ENCODE measurements around the gene TNFAIP8.
A peak's percentile ranks its signal among the peaks of the same experiment; 100 is the strongest.

TNFAIP8 gene

GRCh38 chr5:119335261-119335677 is 20.6 kb upstream of the TNFAIP8 start:
- Mint-ChIP-seq H3K9me3 (no peaks in the 10 kb centered on the region), H3K27me3 (no peaks in the 10 kb centered on the region), H3K36me3 (peaks cover 10% of the 10 kb centered on the region), H3K27ac (peak overlapping the region; percentile 91), H3K4me3 (peak overlapping the region; percentile 88), H3K4me1 (peaks cover 73% of the 10 kb centered on the region)
- ATAC-seq (ENCODE audit: low read depth) (no peak), DNase-seq (ENCODE audit: low spot score in 2 of 2) (no peak)

GRCh38 chr5:119336262-119336661 is 19.6 kb upstream of the TNFAIP8 start:
- Mint-ChIP-seq H3K4me1 (peaks cover 69% of the 10 kb centered on the region), H3K27ac (peak overlapping the region; percentile 91), H3K9me3 (no peaks in the 10 kb centered on the region), H3K36me3 (peaks cover 8% of the 10 kb centered on the region), H3K27me3 (no peaks in the 10 kb centered on the region), H3K4me3 (peak overlapping the region; percentile 88)
- DNase-seq (ENCODE audit: low spot score in 2 of 2) (no peak), ATAC-seq (ENCODE audit: low read depth) (peak; percentile 26)

GRCh38 chr5:119336845-119337580 is 18.8 kb upstream of the TNFAIP8 start:
- H3K27ac Mint-ChIP-seq = peak overlapping the region; percentile 91
- ATAC-seq (ENCODE audit: low read depth) (peak; percentile 16), DNase-seq (ENCODE audit: low spot score in 2 of 2) (no peak)
- peaks cover 8% of the 10 kb centered on the region for H3K36me3 Mint-ChIP-seq
- H3K4me3 Mint-ChIP-seq = peak overlapping the region; percentile 69
- peaks cover 67% of the 10 kb centered on the region for H3K4me1 Mint-ChIP-seq
- no peaks in the 10 kb centered on the region for H3K27me3 Mint-ChIP-seq
- no peaks in the 10 kb centered on the region for H3K9me3 Mint-ChIP-seq

- H3K36me3 Mint-ChIP-seq = peaks cover 7% of the 10 kb centered on the region
- no peak for DNase-seq (ENCODE audit: low spot score in 2 of 2)
These were observed 17.4 kb upstream of the TNFAIP8 start for GRCh38 chr5:119338326-119338946.

GRCh38 chr5:119339344-119339743 is 16.5 kb upstream of the TNFAIP8 start:
- H3K27ac Mint-ChIP-seq = peak overlapping the region; percentile 91
- H3K9me3 Mint-ChIP-seq = no peaks in the 10 kb centered on the region
- H3K4me3 Mint-ChIP-seq = no peak overlapping the region
- H3K36me3 Mint-ChIP-seq = peaks cover 5% of the 10 kb centered on the region
- ATAC-seq (ENCODE audit: low read depth) = no peak
- H3K4me1 Mint-ChIP-seq = peaks cover 72% of the 10 kb centered on the region
- H3K27me3 Mint-ChIP-seq = no peaks in the 10 kb centered on the region
- DNase-seq (ENCODE audit: low spot score in 2 of 2) = no peak

More at GRCh38 chr5:119338326-119338946, 17.4 kb upstream of the TNFAIP8 start:
- ATAC-seq (ENCODE audit: low read depth) = no peak
- peak overlapping the region; percentile 91 for H3K27ac Mint-ChIP-seq
- no peaks in the 10 kb centered on the region for H3K27me3 Mint-ChIP-seq
- H3K9me3 Mint-ChIP-seq = no peaks in the 10 kb centered on the region
- H3K4me3 Mint-ChIP-seq = peak overlapping the region; percentile 69
- H3K4me1 Mint-ChIP-seq = peaks cover 70% of the 10 kb centered on the region

- Mint-ChIP-seq H3K4me3 (peak overlapping the region; percentile 75), H3K36me3 (peaks cover 6% of the 10 kb centered on the region), H3K4me1 (peaks cover 70% of the 10 kb centered on the region), H3K27ac (peak overlapping the region; percentile 91), H3K27me3 (no peaks in the 10 kb centered on the region), H3K9me3 (no peaks in the 10 kb centered on the region)
- DNase-seq (ENCODE audit: low spot score in 2 of 2) = no peak
- ATAC-seq (ENCODE audit: low read depth) = no peak
These were observed 15.9 kb upstream of the TNFAIP8 start for GRCh38 chr5:119339965-119340364.

- DNase-seq (ENCODE audit: low spot score in 2 of 2) (no peak), ATAC-seq (ENCODE audit: low read depth) (peak; percentile 44)
- peak overlapping the region; percentile 75 for H3K4me3 Mint-ChIP-seq
- H3K36me3 Mint-ChIP-seq = peaks cover 6% of the 10 kb centered on the region
- H3K27me3 Mint-ChIP-seq = no peaks in the 10 kb centered on the region
- H3K9me3 Mint-ChIP-seq = no peaks in the 10 kb centered on the region
- peaks cover 68% of the 10 kb centered on the region for H3K4me1 Mint-ChIP-seq
- H3K27ac Mint-ChIP-seq = peak overlapping the region; percentile 91
These were observed 15.1 kb upstream of the TNFAIP8 start for GRCh38 chr5:119340597-119341218.

- peak overlapping the region; percentile 91 for H3K27ac Mint-ChIP-seq
- peak; percentile 46 to 50 for DNase-seq (ENCODE audit: low spot score in 2 of 2)
- H3K36me3 Mint-ChIP-seq = peaks cover 16% of the 10 kb centered on the region
- no peaks in the 10 kb centered on the region for H3K27me3 Mint-ChIP-seq
- H3K9me3 Mint-ChIP-seq = no peaks in the 10 kb centered on the region
- H3K4me1 Mint-ChIP-seq = peaks cover 72% of the 10 kb centered on the region
- peak overlapping the region; percentile 75 for H3K4me3 Mint-ChIP-seq
- ATAC-seq (ENCODE audit: low read depth) = peak; percentile 71
These were observed 14.1 kb upstream of the TNFAIP8 start for GRCh38 chr5:119341452-119342349.

GRCh38 chr5:119342406-119342805 is 13.4 kb upstream of the TNFAIP8 start:
- Mint-ChIP-seq H3K9me3 (no peaks in the 10 kb centered on the region), H3K27me3 (no peaks in the 10 kb centered on the region), H3K4me1 (peaks cover 72% of the 10 kb centered on the region), H3K27ac (peak overlapping the region; percentile 91), H3K36me3 (peaks cover 16% of the 10 kb centered on the region), H3K4me3 (peak overlapping the region; percentile 75)
- no peak for DNase-seq (ENCODE audit: low spot score in 2 of 2)
- ATAC-seq (ENCODE audit: low read depth) = no peak

- DNase-seq (ENCODE audit: low spot score in 2 of 2) (no peak), ATAC-seq (ENCODE audit: low read depth) (no peak)
- peak overlapping the region; percentile 91 for H3K27ac Mint-ChIP-seq
- peaks cover 73% of the 10 kb centered on the region for H3K4me1 Mint-ChIP-seq
- peaks cover 17% of the 10 kb centered on the region for H3K36me3 Mint-ChIP-seq
- no peaks in the 10 kb centered on the region for H3K27me3 Mint-ChIP-seq
- no peaks in the 10 kb centered on the region for H3K9me3 Mint-ChIP-seq
- peak overlapping the region; percentile 75 for H3K4me3 Mint-ChIP-seq
These were observed 12.8 kb upstream of the TNFAIP8 start for GRCh38 chr5:119343052-119343451.

GRCh38 chr5:119343766-119344165 is 12.1 kb upstream of the TNFAIP8 start:
- Mint-ChIP-seq H3K36me3 (peaks cover 19% of the 10 kb centered on the region), H3K4me3 (peak overlapping the region; percentile 27), H3K9me3 (no peaks in the 10 kb centered on the region), H3K4me1 (peaks cover 70% of the 10 kb centered on the region), H3K27me3 (no peaks in the 10 kb centered on the region), H3K27ac (peak overlapping the region; percentile 91)
- ATAC-seq (ENCODE audit: low read depth) = no peak
- DNase-seq (ENCODE audit: low spot score in 2 of 2) = no peak

GRCh38 chr5:119344231-119344630 is 11.6 kb upstream of the TNFAIP8 start:
- Mint-ChIP-seq H3K27me3 (no peaks in the 10 kb centered on the region), H3K9me3 (no peaks in the 10 kb centered on the region), H3K36me3 (peaks cover 22% of the 10 kb centered on the region), H3K4me1 (peaks cover 73% of the 10 kb centered on the region), H3K27ac (peak overlapping the region; percentile 91), H3K4me3 (no peak overlapping the region)
- DNase-seq (ENCODE audit: low spot score in 2 of 2) (no peak), ATAC-seq (ENCODE audit: low read depth) (no peak)

- H3K4me1 Mint-ChIP-seq = peaks cover 73% of the 10 kb centered on the region
- H3K9me3 Mint-ChIP-seq = no peaks in the 10 kb centered on the region
- peak overlapping the region; percentile 69 for H3K27ac Mint-ChIP-seq
- no peaks in the 10 kb centered on the region for H3K27me3 Mint-ChIP-seq
- DNase-seq (ENCODE audit: low spot score in 2 of 2) (no peak), ATAC-seq (ENCODE audit: low read depth) (no peak)
- peaks cover 24% of the 10 kb centered on the region for H3K36me3 Mint-ChIP-seq
- H3K4me3 Mint-ChIP-seq = peak overlapping the region; percentile 65
These were observed 10.0 kb upstream of the TNFAIP8 start for GRCh38 chr5:119345861-119346260.
